HFFc6 (cell line): ENCODE data around the gene GPX5. TPM values are rescaled to one million over a fixed set of nuclear protein-coding genes. Genes with fewer than 3 reads are reported as not detected.

ENCODE experiments used
- DNase-seq: peaks from one replicate; pipeline ENCODE4 v3.0.0-alpha.2; 2018
- H3K27ac Mint-ChIP-seq: 2 replicates; pipeline ENCODE4 v1.8.0; 2020; ENCODE audit warnings: mild to moderate bottlenecking, mixed read lengths
- H3K27me3 Mint-ChIP-seq: 2 replicates; pipeline ENCODE4 v1.8.0; 2021; ENCODE audit warnings: mild to moderate bottlenecking, moderate library complexity, mixed read lengths; ENCODE audit not compliant: insufficient read depth
- H3K36me3 Mint-ChIP-seq: 2 replicates; pipeline ENCODE4 v1.8.0; 2021; ENCODE audit warnings: low read depth, mixed read lengths
- H3K4me1 Mint-ChIP-seq: 2 replicates; pipeline ENCODE4 v1.8.0; 2020; ENCODE audit warnings: low read depth, mixed read lengths
- H3K4me3 Mint-ChIP-seq: 2 replicates; pipeline ENCODE4 v1.8.0; 2020; ENCODE audit warnings: mild to moderate bottlenecking, moderate library complexity, mixed read lengths
- H3K9me3 Mint-ChIP-seq: 2 replicates; pipeline ENCODE4 v1.8.0; 2020; ENCODE audit warnings: mild to moderate bottlenecking, mixed read lengths
- CTCF ChIP-seq: fragments of 200-600 bp; sonication (generic); IDR thresholded peaks from 2 replicates; pipeline ENCODE4 v1.5.0; 2021; ENCODE audit warnings: antibody characterized with exemption, mild to moderate bottlenecking
- total RNA-seq, 6 experiments: library from RNA; stranded (reverse); fragmentation: NEBNext Ultra II Directional; extraction: Animal tissue kit (Norgen Biotek cat#: 25700); gene quantifications; 2 replicates in 1 of 6; 3 replicates in 5 of 6; pipeline ENCODE4 v1.2.3, GENCODE V29; 2021

GPX5 gene
- total RNA-seq, 6 experiments from 2014 or later: not detected

- no peak for DNase-seq
- H3K4me3 Mint-ChIP-seq: no peak overlapping the region
- peaks cover 12% of the 10 kb centered on the region for H3K27me3 Mint-ChIP-seq
- TF ChIP-seq CTCF: no peak
- no peaks in the 10 kb centered on the region for H3K9me3 Mint-ChIP-seq
- no peak overlapping the region for H3K27ac Mint-ChIP-seq
- no peaks in the 10 kb centered on the region for H3K36me3 Mint-ChIP-seq
- H3K4me1 Mint-ChIP-seq: no peaks in the 10 kb centered on the region
Measured at GRCh38 chr6:28534875-28535274, 9.2 kb downstream of the GPX5 start.

- DNase-seq: no peak
- Mint-ChIP-seq H3K4me1 (no peaks in the 10 kb centered on the region), H3K27ac (no peak overlapping the region), H3K9me3 (no peaks in the 10 kb centered on the region), H3K36me3 (no peaks in the 10 kb centered on the region), H3K4me3 (peak overlapping the region; percentile 71), H3K27me3 (peaks cover 12% of the 10 kb centered on the region)
- no peak for TF ChIP-seq CTCF
Measured at GRCh38 chr6:28537065-28537464, 11.4 kb downstream of the GPX5 start.

GRCh38 chr6:28537509-28538140, 11.9 kb downstream of the GPX5 start:
- Mint-ChIP-seq H3K4me3 (no peak overlapping the region; the same call in 1 of the 2 replicates), H3K4me1 (peaks cover 4% of the 10 kb centered on the region; the same call in 1 of the 2 replicates), H3K27ac (no peak overlapping the region), H3K9me3 (no peaks in the 10 kb centered on the region), H3K36me3 (no peaks in the 10 kb centered on the region), H3K27me3 (peaks cover 13% of the 10 kb centered on the region)
- no peak for DNase-seq
- no peak for TF ChIP-seq CTCF

GRCh38 chr6:28541996-28542395, 16.3 kb downstream of the GPX5 start:
- H3K9me3 Mint-ChIP-seq: no peaks in the 10 kb centered on the region
- no peak overlapping the region for H3K27ac Mint-ChIP-seq
- H3K4me3 Mint-ChIP-seq: no peak overlapping the region
- TF ChIP-seq CTCF: no peak
- H3K4me1 Mint-ChIP-seq: peaks cover 17% of the 10 kb centered on the region
- H3K36me3 Mint-ChIP-seq: no peaks in the 10 kb centered on the region
- no peak for DNase-seq
- H3K27me3 Mint-ChIP-seq: peaks cover 9% of the 10 kb centered on the region

GRCh38 chr6:28542440-28543296, 17.0 kb downstream of the GPX5 start:
- H3K27me3 Mint-ChIP-seq: peaks cover 12% of the 10 kb centered on the region
- H3K36me3 Mint-ChIP-seq: no peaks in the 10 kb centered on the region
- no peaks in the 10 kb centered on the region for H3K9me3 Mint-ChIP-seq
- H3K4me1 Mint-ChIP-seq: peaks cover 17% of the 10 kb centered on the region
- peak overlapping the region; percentile 84; the same call in 1 of the 2 replicates for H3K4me3 Mint-ChIP-seq
- DNase-seq: peak; percentile 97
- TF ChIP-seq CTCF: peak; percentile 70
- no peak overlapping the region for H3K27ac Mint-ChIP-seq
